ENCODE measurements around the gene KIAA1958. TPM values are rescaled to one million over a fixed set of nuclear protein-coding genes. Genes with fewer than 3 reads are reported as not detected.

Gene KIAA1958
- polyA plus RNA-seq, 3 donors = 1.9 to 4.2 (median 1.9) TPM

DNA sequence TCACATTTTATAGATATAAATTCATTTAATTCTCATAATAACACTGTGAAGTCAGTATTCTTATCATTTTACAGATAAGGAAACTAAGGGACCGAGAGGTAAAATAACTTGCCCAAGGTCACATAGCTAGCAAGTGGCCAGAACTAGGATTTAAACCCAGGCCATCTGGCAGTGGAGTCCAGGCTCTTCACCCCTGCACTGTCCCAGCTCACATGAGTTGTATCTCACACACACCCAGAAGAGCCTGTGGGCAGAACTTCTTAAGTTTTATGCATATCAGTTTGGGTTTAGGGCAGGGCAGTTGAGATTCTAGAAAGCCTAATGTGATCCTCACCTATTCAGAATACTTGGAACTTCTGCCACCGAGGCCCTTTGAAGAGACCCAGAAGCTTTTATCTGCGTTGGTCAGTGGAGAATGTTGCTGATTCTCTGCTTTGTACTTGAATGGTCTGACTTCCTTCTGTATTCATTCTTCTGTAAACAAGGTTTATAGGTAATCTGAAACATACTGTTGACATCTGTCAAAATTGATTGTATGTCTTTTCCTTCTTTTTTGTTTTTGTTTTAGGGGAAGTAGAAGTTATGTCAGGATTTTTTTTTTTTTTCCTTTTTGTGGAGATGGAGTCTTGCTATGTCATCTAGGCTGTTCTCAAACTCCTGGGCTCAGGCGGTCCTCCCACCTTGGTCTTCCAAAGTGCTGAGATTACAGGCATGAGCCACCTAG, 75.8 kb downstream of the KIAA1958 start:
- intact Hi-C loops (cut with micrococcal nuclease) = no loop called here
- H3K4me2 ChIP-seq (replicated peaks; ENCODE audit: extremely low read depth, low read length, poor library complexity, severe bottlenecking) = no peak overlapping the region

GRCh38 chr9:112569186-112569585, 82.6 kb downstream of the KIAA1958 start:
- peaks cover under 1% of the 10 kb centered on the region in 2 donors for H3K36me3 Mint-ChIP-seq
- Histone ChIP-seq H3K4me3 (replicated peaks in 1 of 3; ENCODE audit: low read depth in 2 of 3, low read length in 3 of 3) (no peak overlapping the region), H4K20me1 (ENCODE audit: insufficient read depth, low read length) (no peaks in the 10 kb centered on the region), H3K36me3 (replicated peaks in 1 of 2; ENCODE audit: control insufficient read depth in 1 of 2, insufficient read depth in 2 of 2, low read length in 2 of 2) (no peaks in the 10 kb centered on the region), H3K27ac (ENCODE audit: low read depth in 1 of 2, low read length in 2 of 2) (no peak overlapping the region), H3K27me3 (ENCODE audit: control insufficient read depth in 2 of 2, insufficient read depth in 2 of 2, low read length in 2 of 2) (no peaks in the 10 kb centered on the region), H3K9ac (ENCODE audit: insufficient read depth, low read length, poor library complexity, severe bottlenecking) (no peak overlapping the region), H3K9me3 (replicated peaks in 1 of 2; ENCODE audit: control insufficient read depth in 1 of 2, insufficient read depth in 1 of 2, low read length in 2 of 2) (no peaks in the 10 kb centered on the region), H3K4me1 (ENCODE audit: control insufficient read depth in 1 of 2, insufficient read depth in 2 of 2, low read length in 2 of 2) (no peaks in the 10 kb centered on the region), H3K79me2 (ENCODE audit: insufficient read depth, low read length) (peaks cover 3% of the 10 kb centered on the region), H2AFZ (ENCODE audit: insufficient read depth, low read depth, low read length, poor library complexity, severe bottlenecking) (no peak overlapping the region), H3K4me2 (replicated peaks; ENCODE audit: extremely low read depth, low read length, poor library complexity, severe bottlenecking) (no peak overlapping the region)
- peaks cover 0 to 3% (median 0%) of the 10 kb centered on the region in 3 donors for H3K27me3 Mint-ChIP-seq (ENCODE audit: low read depth in 3 of 3)
- DNase-seq = no peak
- TF ChIP-seq, protein P1, sequence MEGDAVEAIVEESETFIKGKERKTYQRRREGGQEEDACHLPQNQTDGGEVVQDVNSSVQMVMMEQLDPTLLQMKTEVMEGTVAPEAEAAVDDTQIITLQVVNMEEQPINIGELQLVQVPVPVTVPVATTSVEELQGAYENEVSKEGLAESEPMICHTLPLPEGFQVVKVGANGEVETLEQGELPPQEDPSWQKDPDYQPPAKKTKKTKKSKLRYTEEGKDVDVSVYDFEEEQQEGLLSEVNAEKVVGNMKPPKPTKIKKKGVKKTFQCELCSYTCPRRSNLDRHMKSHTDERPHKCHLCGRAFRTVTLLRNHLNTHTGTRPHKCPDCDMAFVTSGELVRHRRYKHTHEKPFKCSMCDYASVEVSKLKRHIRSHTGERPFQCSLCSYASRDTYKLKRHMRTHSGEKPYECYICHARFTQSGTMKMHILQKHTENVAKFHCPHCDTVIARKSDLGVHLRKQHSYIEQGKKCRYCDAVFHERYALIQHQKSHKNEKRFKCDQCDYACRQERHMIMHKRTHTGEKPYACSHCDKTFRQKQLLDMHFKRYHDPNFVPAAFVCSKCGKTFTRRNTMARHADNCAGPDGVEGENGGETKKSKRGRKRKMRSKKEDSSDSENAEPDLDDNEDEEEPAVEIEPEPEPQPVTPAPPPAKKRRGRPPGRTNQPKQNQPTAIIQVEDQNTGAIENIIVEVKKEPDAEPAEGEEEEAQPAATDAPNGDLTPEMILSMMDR (IDR thresholded peaks at IDR 0.05) = no peak
- intact Hi-C loops (cut with micrococcal nuclease) = no loop called here
- peaks cover 0 to 2% (median 0%) of the 10 kb centered on the region in 7 donors for H3K9me3 Mint-ChIP-seq
- H3K27ac Mint-ChIP-seq = no peak overlapping the region
- 100% methylated on average over 1 of the region's 2 CpGs for WGBS (ENCODE audit: insufficient coverage)
- no peak overlapping the region for H3K4me3 Mint-ChIP-seq
- peaks cover 4% of the 10 kb centered on the region for H3K4me1 Mint-ChIP-seq

More for the DNA sequence above, 75.8 kb downstream of the KIAA1958 start:
- H3K9me3 Mint-ChIP-seq = peaks cover 0 to 2% (median 0%) of the 10 kb centered on the region in 7 donors
- H3K9me3 ChIP-seq (replicated peaks in 1 of 2; ENCODE audit: control insufficient read depth in 1 of 2, insufficient read depth in 1 of 2, low read length in 2 of 2) = no peaks in the 10 kb centered on the region
- H3K27ac ChIP-seq (ENCODE audit: low read depth in 1 of 2, low read length in 2 of 2) = no peak overlapping the region
- H3K36me3 ChIP-seq (replicated peaks in 1 of 2; ENCODE audit: control insufficient read depth in 1 of 2, insufficient read depth in 2 of 2, low read length in 2 of 2) = no peaks in the 10 kb centered on the region
- no peak overlapping the region for H3K4me3 ChIP-seq (replicated peaks in 1 of 3; ENCODE audit: low read depth in 2 of 3, low read length in 3 of 3)
- no peak for DNase-seq
- H3K27me3 Mint-ChIP-seq (ENCODE audit: low read depth in 3 of 3) = no peaks in the 10 kb centered on the region
- no peak overlapping the region for H3K4me3 Mint-ChIP-seq
- TF ChIP-seq, protein P1 (IDR thresholded peaks at IDR 0.05) = no peak
- H2AFZ ChIP-seq (ENCODE audit: insufficient read depth, low read depth, low read length, poor library complexity, severe bottlenecking) = no peak overlapping the region
- no peaks in the 10 kb centered on the region for H4K20me1 ChIP-seq (ENCODE audit: insufficient read depth, low read length)
- H3K4me1 ChIP-seq (ENCODE audit: control insufficient read depth in 1 of 2, insufficient read depth in 2 of 2, low read length in 2 of 2) = no peaks in the 10 kb centered on the region
- H3K9ac ChIP-seq (ENCODE audit: insufficient read depth, low read length, poor library complexity, severe bottlenecking) = no peak overlapping the region
- no peaks in the 10 kb centered on the region for H3K36me3 Mint-ChIP-seq
- H3K27ac Mint-ChIP-seq = no peak overlapping the region
- 100% methylated on average over 1 of the region's 4 CpGs for WGBS (ENCODE audit: insufficient coverage)
- H3K4me1 Mint-ChIP-seq = peaks cover 4% of the 10 kb centered on the region
- H3K27me3 ChIP-seq (ENCODE audit: control insufficient read depth in 2 of 2, insufficient read depth in 2 of 2, low read length in 2 of 2) = no peaks in the 10 kb centered on the region
- no peaks in the 10 kb centered on the region for H3K79me2 ChIP-seq (ENCODE audit: insufficient read depth, low read length)

Measured in CD14-positive monocyte (primary cell).